Islet precursor cell (in vitro differentiated cells): ENCODE measurements around the gene PIGP.
A peak's percentile ranks its signal among the peaks of the same experiment; 100 is the strongest.
"Not testable (repeated sequence)": the region's sequence is repeated elsewhere in the genome, so short reads cannot be mapped to it uniquely, and the experiment has no call there.

Source experiments
- DNase-seq: peaks from one replicate; pipeline ENCODE4 v3.0.0-alpha.2; 2018

The PIGP gene

GRCh38 chr21:37075214-37075770 lies 2.4 kb upstream of the PIGP start:
- DNase-seq, result no peak

- no peak for DNase-seq
These were observed 1.7 kb upstream of the PIGP start for GRCh38 chr21:37074546-37074945.

GRCh38 chr21:37074197-37074510 lies 1.3 kb upstream of the PIGP start:
- no peak for DNase-seq

GRCh38 chr21:37073417-37074196 lies 736 bp upstream of the PIGP start:
- DNase-seq, result no peak

- DNase-seq, result no peak
These were observed 440 bp downstream of the PIGP start for GRCh38 chr21:37072274-37072987.

GRCh38 chr21:37071561-37072273 lies 1.2 kb downstream of the PIGP start:
- no peak for DNase-seq

GRCh38 chr21:37065561-37066177 lies 7.2 kb downstream of the PIGP start:
- DNase-seq, result no peak

GRCh38 chr21:37064841-37065240 lies 8.0 kb downstream of the PIGP start:
- DNase-seq, result no peak

GRCh38 chr21:37063433-37063832 lies 9.4 kb downstream of the PIGP start:
- no peak for DNase-seq

- DNase-seq, result no peak
These were observed 10.3 kb downstream of the PIGP start for GRCh38 chr21:37062593-37062935.

GRCh38 chr21:37061926-37062592 lies 10.8 kb downstream of the PIGP start:
- DNase-seq, result no peak

GRCh38 chr21:37060296-37060695 lies 12.6 kb downstream of the PIGP start:
- DNase-seq, result peak; percentile 92

GRCh38 chr21:37059181-37059580 lies 13.7 kb downstream of the PIGP start:
- DNase-seq, result no peak

GRCh38 chr21:37058261-37058660 lies 14.6 kb downstream of the PIGP start:
- DNase-seq, result no peak

GRCh38 chr21:37057614-37058013 lies 15.3 kb downstream of the PIGP start:
- no peak for DNase-seq

GRCh38 chr21:37055271-37055855 lies 17.5 kb downstream of the PIGP start:
- DNase-seq, result no peak

GRCh38 chr21:37049741-37050140 lies 23.1 kb downstream of the PIGP start:
- DNase-seq, result not testable (repeated sequence)

GRCh38 chr21:37047079-37047478 lies 25.8 kb downstream of the PIGP start:
- peak; percentile 83 for DNase-seq

GRCh38 chr21:37045556-37045955 lies 27.3 kb downstream of the PIGP start:
- DNase-seq, result no peak

- no peak for DNase-seq
These were observed 27.7 kb downstream of the PIGP start for GRCh38 chr21:37045149-37045548.

- DNase-seq, result no peak
These were observed 28.2 kb downstream of the PIGP start for GRCh38 chr21:37044643-37045042.

GRCh38 chr21:37043818-37044217 lies 29.1 kb downstream of the PIGP start:
- DNase-seq, result no peak
